ENCODE results near the gene ERGIC3.

The ERGIC3 gene

GRCh38 chr20:35562541-35563110 lies 20.7 kb downstream of the ERGIC3 start:
- DNase-seq = no peak

GRCh38 chr20:35563834-35564233 lies 22.0 kb downstream of the ERGIC3 start:
- DNase-seq = no peak

GRCh38 chr20:35564905-35565304 lies 23.0 kb downstream of the ERGIC3 start:
- DNase-seq = no peak

- no peak for DNase-seq
These were observed 26.8 kb downstream of the ERGIC3 start for GRCh38 chr20:35568645-35569044.

- no peak for DNase-seq
These were observed 29.7 kb downstream of the ERGIC3 start for GRCh38 chr20:35571555-35571954.

- no peak for DNase-seq
These were observed 31.0 kb downstream of the ERGIC3 start for GRCh38 chr20:35572838-35573237.

GRCh38 chr20:35575958-35576357 lies 34.1 kb downstream of the ERGIC3 start:
- DNase-seq = no peak

- no peak for DNase-seq
These were observed 34.9 kb downstream of the ERGIC3 start for GRCh38 chr20:35576816-35577215.

GRCh38 chr20:35578469-35578868 lies 36.6 kb downstream of the ERGIC3 start:
- no peak for DNase-seq

- DNase-seq = no peak
These were observed 37.3 kb downstream of the ERGIC3 start for GRCh38 chr20:35579196-35579595.

- no peak for DNase-seq
These were observed 40.3 kb downstream of the ERGIC3 start for GRCh38 chr20:35582131-35582530.

- DNase-seq = no peak
These were observed 41.0 kb downstream of the ERGIC3 start for GRCh38 chr20:35582741-35583404.

GRCh38 chr20:35583636-35584560 lies 42.0 kb downstream of the ERGIC3 start:
- no peak for DNase-seq

- no peak for DNase-seq
These were observed 45.0 kb downstream of the ERGIC3 start for GRCh38 chr20:35586751-35587425.

GRCh38 chr20:35587436-35587835 lies 45.6 kb downstream of the ERGIC3 start:
- no peak for DNase-seq

- no peak for DNase-seq
These were observed 46.5 kb downstream of the ERGIC3 start for GRCh38 chr20:35588397-35588796.

GRCh38 chr20:35592339-35592974 lies 50.6 kb downstream of the ERGIC3 start:
- no peak for DNase-seq

- no peak for DNase-seq
These were observed 53.6 kb downstream of the ERGIC3 start for GRCh38 chr20:35595456-35595855.

GRCh38 chr20:35595901-35596300 lies 54.0 kb downstream of the ERGIC3 start:
- no peak for DNase-seq

- no peak for DNase-seq
These were observed 55.3 kb downstream of the ERGIC3 start for GRCh38 chr20:35597186-35597585.

GRCh38 chr20:35598476-35598875 lies 56.6 kb downstream of the ERGIC3 start:
- DNase-seq = no peak

GRCh38 chr20:35598899-35599775 lies 57.3 kb downstream of the ERGIC3 start:
- no peak for DNase-seq

Measured in MV-4-11 (cell line).